Parathyroid adenoma (tissue), 2 donors: Measurements from ENCODE around the gene ASTL.
A peak's percentile ranks its signal among the peaks of the same experiment; 100 is the strongest.

Source experiments
- H2AFZ ChIP-seq: fragments of 300-600 bp; sonication (generic); one replicate; pipeline ENCODE4 v1.7.0; 2017; ENCODE audit warnings: antibody characterized with exemption, mild to moderate bottlenecking
- H3K27ac ChIP-seq: fragments of 300-600 bp; sonication (generic); one replicate; pipeline ENCODE4 v1.7.0; 2017
- H3K27me3 ChIP-seq: fragments of 300-600 bp; sonication (generic); one replicate; pipeline ENCODE4 v1.7.0; 2017; ENCODE audit warnings: low read length; ENCODE audit not compliant: control insufficient read depth, insufficient read depth
- H3K36me3 ChIP-seq: fragments of 300-600 bp; sonication (generic); one replicate; pipeline ENCODE4 v1.7.0; 2017; ENCODE audit warnings: low read length; ENCODE audit not compliant: control insufficient read depth, insufficient read depth
- H3K4me1 ChIP-seq: fragments of 300-600 bp; sonication (generic); one replicate; pipeline ENCODE4 v1.7.0; 2017; ENCODE audit warnings: control low read depth
- H3K4me2 ChIP-seq: fragments of 300-600 bp; sonication (generic); one replicate; pipeline ENCODE4 v1.7.0; 2017; ENCODE audit warnings: low read length
- H3K4me3 ChIP-seq: fragments of 300-600 bp; sonication (generic); one replicate; pipeline ENCODE4 v1.7.0; 2017; ENCODE audit warnings: low read depth, low read length
- H3K79me2 ChIP-seq: fragments of 300-600 bp; sonication (generic); one replicate; pipeline ENCODE4 v1.7.0; 2017; ENCODE audit warnings: control low read depth
- H3K9ac ChIP-seq: fragments of 300-600 bp; sonication (generic); one replicate; pipeline ENCODE4 v1.7.0; 2017; ENCODE audit warnings: mild to moderate bottlenecking
- H3K9me3 ChIP-seq: fragments of 300-600 bp; sonication (generic); one replicate; pipeline ENCODE4 v1.7.0; 2017; ENCODE audit warnings: low read length; ENCODE audit not compliant: control insufficient read depth
- TF ChIP-seq, protein P1 (sequence below): fragments of 300-600 bp; sonication (generic); IDR thresholded peaks from one replicate; pipeline ENCODE4 v1.7.0; 2017; ENCODE audit warnings: antibody characterized with exemption, mild to moderate bottlenecking
- donor health status: primary hyperparathyroidism.

ASTL gene

GRCh38 chr2:96140941-96141623 is 2.8 kb upstream of the ASTL start:
- Histone ChIP-seq H2AFZ (no peak overlapping the region), H3K27me3 (no peaks in the 10 kb centered on the region)

DNA sequence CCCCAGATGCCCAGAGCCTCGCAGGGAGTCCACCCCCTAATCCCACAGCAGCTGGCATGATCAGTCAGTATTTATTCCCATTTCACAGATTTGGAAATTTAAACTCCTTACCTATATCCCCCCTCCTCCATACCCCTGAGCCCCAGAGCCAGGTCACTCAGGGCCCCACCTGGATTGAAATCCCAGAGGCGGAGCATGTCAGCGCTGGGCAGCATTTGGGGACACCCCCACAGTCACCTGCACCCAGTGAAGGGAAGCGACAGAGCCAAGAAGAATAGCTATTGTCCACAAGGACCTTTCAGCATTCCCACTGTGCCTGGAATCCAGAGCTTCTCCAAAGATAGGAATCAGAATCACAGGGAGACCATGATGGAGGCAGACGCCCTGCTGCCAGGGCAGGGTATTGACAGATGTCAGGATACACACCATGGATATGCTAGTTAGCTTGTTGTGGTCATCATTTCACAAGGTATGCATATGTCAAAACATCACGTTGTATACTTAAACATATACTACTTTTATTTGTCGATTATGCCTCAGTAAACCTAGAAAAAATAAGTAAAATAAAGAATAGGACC is 968 bp upstream of the ASTL start:
- no peak overlapping the region for H3K4me2 ChIP-seq

More at GRCh38 chr2:96140941-96141623, 2.8 kb upstream of the ASTL start:
- Histone ChIP-seq H3K79me2 (no peaks in the 10 kb centered on the region), H3K4me1 (peaks cover 5% of the 10 kb centered on the region), H3K36me3 (no peaks in the 10 kb centered on the region), H3K4me2 (no peak overlapping the region), H3K9ac (no peak overlapping the region), H3K4me3 (no peak overlapping the region), H3K27ac (no peak overlapping the region), H3K9me3 (no peaks in the 10 kb centered on the region)
- TF ChIP-seq, protein P1, sequence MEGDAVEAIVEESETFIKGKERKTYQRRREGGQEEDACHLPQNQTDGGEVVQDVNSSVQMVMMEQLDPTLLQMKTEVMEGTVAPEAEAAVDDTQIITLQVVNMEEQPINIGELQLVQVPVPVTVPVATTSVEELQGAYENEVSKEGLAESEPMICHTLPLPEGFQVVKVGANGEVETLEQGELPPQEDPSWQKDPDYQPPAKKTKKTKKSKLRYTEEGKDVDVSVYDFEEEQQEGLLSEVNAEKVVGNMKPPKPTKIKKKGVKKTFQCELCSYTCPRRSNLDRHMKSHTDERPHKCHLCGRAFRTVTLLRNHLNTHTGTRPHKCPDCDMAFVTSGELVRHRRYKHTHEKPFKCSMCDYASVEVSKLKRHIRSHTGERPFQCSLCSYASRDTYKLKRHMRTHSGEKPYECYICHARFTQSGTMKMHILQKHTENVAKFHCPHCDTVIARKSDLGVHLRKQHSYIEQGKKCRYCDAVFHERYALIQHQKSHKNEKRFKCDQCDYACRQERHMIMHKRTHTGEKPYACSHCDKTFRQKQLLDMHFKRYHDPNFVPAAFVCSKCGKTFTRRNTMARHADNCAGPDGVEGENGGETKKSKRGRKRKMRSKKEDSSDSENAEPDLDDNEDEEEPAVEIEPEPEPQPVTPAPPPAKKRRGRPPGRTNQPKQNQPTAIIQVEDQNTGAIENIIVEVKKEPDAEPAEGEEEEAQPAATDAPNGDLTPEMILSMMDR = no peak

GRCh38 chr2:96137321-96138178 is 752 bp downstream of the ASTL start:
- Histone ChIP-seq H3K9ac (no peak overlapping the region), H3K27ac (no peak overlapping the region), H3K4me1 (no peaks in the 10 kb centered on the region), H3K36me3 (no peaks in the 10 kb centered on the region), H3K4me3 (no peak overlapping the region), H3K4me2 (no peak overlapping the region), H3K9me3 (no peaks in the 10 kb centered on the region), H3K27me3 (no peaks in the 10 kb centered on the region), H3K79me2 (no peaks in the 10 kb centered on the region), H2AFZ (no peak overlapping the region)
- TF ChIP-seq, protein P1 = no peak

More for the DNA sequence above, 968 bp upstream of the ASTL start:
- Histone ChIP-seq H3K4me3 (no peak overlapping the region), H3K27me3 (no peaks in the 10 kb centered on the region), H3K9me3 (no peaks in the 10 kb centered on the region), H3K27ac (no peak overlapping the region), H3K79me2 (no peaks in the 10 kb centered on the region), H3K4me1 (no peaks in the 10 kb centered on the region), H3K9ac (no peak overlapping the region), H2AFZ (peak overlapping the region; percentile 84), H3K36me3 (no peaks in the 10 kb centered on the region)
- TF ChIP-seq, protein P1 = no peak

DNA sequence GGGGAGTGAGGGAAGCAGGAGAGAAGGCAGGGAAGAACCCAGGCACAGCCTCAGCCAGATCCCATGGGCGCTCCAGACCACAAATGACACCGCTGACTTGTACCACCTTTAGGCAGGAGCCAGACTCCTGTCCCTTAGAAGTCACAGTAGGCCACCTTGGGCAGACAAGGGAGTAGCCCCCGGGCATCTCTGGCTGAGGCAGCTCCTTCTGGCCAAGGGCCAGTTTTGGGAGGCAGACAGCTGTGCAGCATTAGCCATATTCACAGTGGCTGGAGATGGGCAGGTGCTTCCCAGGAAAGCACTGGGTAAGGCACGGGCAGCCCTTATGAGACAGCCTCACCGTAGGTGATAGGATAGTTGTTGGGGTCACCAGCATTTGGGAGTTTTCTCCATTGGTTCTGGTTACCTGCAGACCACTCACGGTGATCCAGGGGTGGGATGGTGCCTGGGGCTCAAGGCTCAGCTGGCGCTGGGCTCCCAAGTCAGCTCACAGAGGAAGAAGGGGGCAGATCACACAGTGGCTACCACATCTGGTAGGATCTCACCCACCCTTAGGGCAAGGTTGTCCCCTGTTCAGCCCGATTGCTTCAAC is 2.1 kb downstream of the ASTL start:
- Histone ChIP-seq H3K4me3 (no peak overlapping the region), H3K79me2 (no peaks in the 10 kb centered on the region), H3K27me3 (no peaks in the 10 kb centered on the region), H3K27ac (no peak overlapping the region), H3K36me3 (no peaks in the 10 kb centered on the region), H2AFZ (no peak overlapping the region), H3K4me2 (no peak overlapping the region), H3K9ac (no peak overlapping the region), H3K4me1 (no peaks in the 10 kb centered on the region), H3K9me3 (no peaks in the 10 kb centered on the region)
- TF ChIP-seq, protein P1 = no peak
